ENCODE measurements around the gene SH3TC1.

Gene SH3TC1

GRCh38 chr4:8164194-8164565 lies 34.9 kb upstream of the SH3TC1 start:
- no peak for DNase-seq (ENCODE audit: low read depth)

GRCh38 chr4:8164687-8165086 lies 34.4 kb upstream of the SH3TC1 start:
- no peak for DNase-seq (ENCODE audit: low read depth)

- no peak for DNase-seq (ENCODE audit: low read depth)
Measured at GRCh38 chr4:8165374-8165896, 33.7 kb upstream of the SH3TC1 start.

GRCh38 chr4:8167291-8167690 lies 31.8 kb upstream of the SH3TC1 start:
- DNase-seq (ENCODE audit: low read depth) = no peak

GRCh38 chr4:8167815-8168214 lies 31.3 kb upstream of the SH3TC1 start:
- DNase-seq (ENCODE audit: low read depth) = no peak

- DNase-seq (ENCODE audit: low read depth) = no peak
Measured at GRCh38 chr4:8168232-8168631, 30.9 kb upstream of the SH3TC1 start.

GRCh38 chr4:8168832-8169598 lies 30.1 kb upstream of the SH3TC1 start:
- no peak for DNase-seq (ENCODE audit: low read depth)

- DNase-seq (ENCODE audit: low read depth) = no peak
Measured at GRCh38 chr4:8169763-8170162, 29.3 kb upstream of the SH3TC1 start.

- no peak for DNase-seq (ENCODE audit: low read depth)
Measured at GRCh38 chr4:8170341-8170740, 28.7 kb upstream of the SH3TC1 start.

GRCh38 chr4:8171266-8171665 lies 27.8 kb upstream of the SH3TC1 start:
- no peak for DNase-seq (ENCODE audit: low read depth)

- DNase-seq (ENCODE audit: low read depth) = no peak
Measured at GRCh38 chr4:8171984-8172924, 26.8 kb upstream of the SH3TC1 start.

GRCh38 chr4:8173492-8174242 lies 25.4 kb upstream of the SH3TC1 start:
- DNase-seq (ENCODE audit: low read depth) = no peak

GRCh38 chr4:8174970-8175369 lies 24.1 kb upstream of the SH3TC1 start:
- no peak for DNase-seq (ENCODE audit: low read depth)

GRCh38 chr4:8175686-8176085 lies 23.4 kb upstream of the SH3TC1 start:
- DNase-seq (ENCODE audit: low read depth) = no peak

- DNase-seq (ENCODE audit: low read depth) = no peak
Measured at GRCh38 chr4:8176547-8177399, 22.3 kb upstream of the SH3TC1 start.

GRCh38 chr4:8177552-8177951 lies 21.5 kb upstream of the SH3TC1 start:
- no peak for DNase-seq (ENCODE audit: low read depth)

GRCh38 chr4:8177956-8178355 lies 21.1 kb upstream of the SH3TC1 start:
- no peak for DNase-seq (ENCODE audit: low read depth)

GRCh38 chr4:8179074-8179473 lies 20.0 kb upstream of the SH3TC1 start:
- no peak for DNase-seq (ENCODE audit: low read depth)

GRCh38 chr4:8179771-8180170 lies 19.3 kb upstream of the SH3TC1 start:
- no peak for DNase-seq (ENCODE audit: low read depth)

GRCh38 chr4:8180310-8181093 lies 18.6 kb upstream of the SH3TC1 start:
- DNase-seq (ENCODE audit: low read depth) = no peak

- DNase-seq (ENCODE audit: low read depth) = no peak
Measured at GRCh38 chr4:8181119-8181518, 18.0 kb upstream of the SH3TC1 start.

Measured in GM04503 (cell line).